ENCODE measurements around the gene MOSPD3.

- TF ChIP-seq CTCF (IDR thresholded peaks at IDR 0.05): no peak
- TF ChIP-seq EZH2 (IDR thresholded peaks at IDR 0.05): no peak
- no peak for TF ChIP-seq EZH2phosphoT487 (IDR thresholded peaks at IDR 0.05)
Observed at GRCh38 chr7:100584683-100585510, 27.4 kb upstream of the MOSPD3 start.
